ENCODE measurements around the gene GRIA3. TPM values are rescaled to one million over a fixed set of nuclear protein-coding genes. Genes with fewer than 3 reads are reported as not detected.

GRIA3 gene
- total RNA-seq, 2 donors from 2014 or later = 0.17 to 0.85 TPM

DNA sequence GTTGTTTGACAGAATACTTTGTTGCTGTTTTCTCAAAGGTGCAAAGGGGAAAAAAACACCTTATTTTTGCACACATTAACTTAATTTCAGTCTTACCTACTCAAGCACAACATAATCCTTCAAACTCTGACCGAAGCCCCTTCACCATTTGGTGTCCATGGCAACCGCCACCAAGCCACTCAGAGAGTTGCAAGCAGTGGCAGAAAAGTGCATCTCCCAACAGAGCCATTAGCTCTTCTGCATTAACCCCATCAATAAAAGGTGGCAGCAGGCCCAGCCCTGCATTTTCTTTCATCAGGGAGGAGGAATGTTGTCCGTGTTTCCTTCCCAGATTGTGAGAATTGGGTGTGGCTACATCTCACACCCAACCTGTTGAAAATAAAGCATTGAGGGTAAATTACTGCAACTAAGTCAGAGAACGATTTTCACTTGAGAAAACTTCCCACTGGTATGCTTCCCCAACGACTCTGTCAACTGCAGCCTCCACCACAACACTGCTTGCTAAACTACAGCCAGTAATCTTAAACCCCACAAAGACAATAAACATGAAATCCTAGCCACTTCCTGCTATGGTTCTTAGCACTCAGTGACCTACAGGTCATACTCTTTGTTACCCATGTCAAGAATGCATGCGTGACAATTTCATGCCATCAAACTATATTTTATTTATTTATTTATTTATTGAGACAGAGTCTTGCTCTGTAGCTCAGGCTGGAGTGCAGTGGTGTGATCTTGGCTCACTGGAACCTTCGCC, 154.0 kb downstream of the GRIA3 start:
- H3K4me1 ChIP-seq = no peaks in the 10 kb centered on the region
- no peaks in the 10 kb centered on the region for H3K9me3 ChIP-seq
- DNase-seq = no peak
- H3K4me3 ChIP-seq = no peak overlapping the region
- TF ChIP-seq, protein P1, sequence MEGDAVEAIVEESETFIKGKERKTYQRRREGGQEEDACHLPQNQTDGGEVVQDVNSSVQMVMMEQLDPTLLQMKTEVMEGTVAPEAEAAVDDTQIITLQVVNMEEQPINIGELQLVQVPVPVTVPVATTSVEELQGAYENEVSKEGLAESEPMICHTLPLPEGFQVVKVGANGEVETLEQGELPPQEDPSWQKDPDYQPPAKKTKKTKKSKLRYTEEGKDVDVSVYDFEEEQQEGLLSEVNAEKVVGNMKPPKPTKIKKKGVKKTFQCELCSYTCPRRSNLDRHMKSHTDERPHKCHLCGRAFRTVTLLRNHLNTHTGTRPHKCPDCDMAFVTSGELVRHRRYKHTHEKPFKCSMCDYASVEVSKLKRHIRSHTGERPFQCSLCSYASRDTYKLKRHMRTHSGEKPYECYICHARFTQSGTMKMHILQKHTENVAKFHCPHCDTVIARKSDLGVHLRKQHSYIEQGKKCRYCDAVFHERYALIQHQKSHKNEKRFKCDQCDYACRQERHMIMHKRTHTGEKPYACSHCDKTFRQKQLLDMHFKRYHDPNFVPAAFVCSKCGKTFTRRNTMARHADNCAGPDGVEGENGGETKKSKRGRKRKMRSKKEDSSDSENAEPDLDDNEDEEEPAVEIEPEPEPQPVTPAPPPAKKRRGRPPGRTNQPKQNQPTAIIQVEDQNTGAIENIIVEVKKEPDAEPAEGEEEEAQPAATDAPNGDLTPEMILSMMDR (IDR thresholded peaks at IDR 0.05) = no peak
- intact Hi-C loops (cut with DNase I) = no loop called here
- H3K9ac ChIP-seq (ENCODE audit: low read depth in 2 of 2, low read length in 2 of 2) = no peak overlapping the region
- H3K27ac ChIP-seq = no peak overlapping the region
- no peaks in the 10 kb centered on the region for H3K36me3 ChIP-seq
- no peaks in the 10 kb centered on the region for H3K27me3 ChIP-seq

DNA sequence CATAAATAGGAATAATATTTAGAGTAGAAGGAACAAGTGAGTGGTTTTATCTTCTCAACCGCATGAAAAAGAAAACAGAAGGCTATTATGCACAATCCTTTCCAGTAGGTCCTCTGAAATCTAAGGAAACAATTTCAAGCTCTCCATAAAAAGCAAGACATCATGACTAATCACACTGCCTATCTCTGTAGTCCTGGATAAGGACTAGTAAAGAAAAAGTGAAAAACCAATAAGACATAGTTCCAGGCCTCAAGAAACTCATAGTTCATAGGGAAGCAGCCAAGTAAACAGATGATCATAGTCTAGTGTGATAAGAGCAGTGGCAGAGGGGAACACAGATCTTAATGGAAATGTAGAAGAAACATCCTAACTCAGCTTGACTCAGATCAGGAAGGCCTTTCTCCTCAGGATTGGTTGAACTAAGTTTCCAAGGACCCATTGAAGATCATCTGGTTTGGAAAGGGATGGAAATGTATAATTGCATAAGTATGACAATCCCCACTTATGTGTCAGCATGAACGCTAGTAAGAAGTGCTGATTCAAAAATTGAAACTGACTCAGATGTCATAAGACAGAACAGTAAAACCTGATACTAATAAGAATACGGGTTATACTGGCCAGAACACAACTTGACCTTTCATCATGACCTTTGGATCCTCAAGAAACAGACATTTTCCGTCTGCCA, 155.3 kb downstream of the GRIA3 start:
- H3K4me3 ChIP-seq = no peak overlapping the region
- H3K4me1 ChIP-seq = no peaks in the 10 kb centered on the region
- H3K9me3 ChIP-seq = no peaks in the 10 kb centered on the region
- no peak overlapping the region for H3K27ac ChIP-seq
- intact Hi-C loops (cut with DNase I) = no loop called here
- no peaks in the 10 kb centered on the region for H3K36me3 ChIP-seq
- no peaks in the 10 kb centered on the region for H3K27me3 ChIP-seq
- DNase-seq = no peak
- TF ChIP-seq, protein P1 (IDR thresholded peaks at IDR 0.05) = no peak
- H3K9ac ChIP-seq (ENCODE audit: low read depth in 2 of 2, low read length in 2 of 2) = no peak overlapping the region

DNA sequence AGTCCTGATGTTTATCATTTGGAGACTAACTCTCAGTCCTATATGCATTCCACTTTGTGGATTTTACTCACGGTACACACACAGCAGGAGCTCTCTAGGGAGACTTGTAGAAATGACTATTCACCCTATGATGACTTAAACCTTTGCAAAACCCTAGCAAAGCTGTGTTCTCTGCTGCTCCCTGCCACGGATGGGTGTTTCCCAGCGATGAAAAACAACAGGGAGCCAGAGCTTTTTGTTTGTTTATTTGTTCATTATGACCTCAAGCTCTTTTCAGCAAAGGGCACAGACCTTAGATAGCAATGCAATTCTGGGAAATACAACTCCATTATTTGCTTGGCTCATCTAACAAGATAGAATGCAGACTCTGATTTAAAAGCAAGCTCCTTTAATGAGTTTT, 156.6 kb downstream of the GRIA3 start:
- no peak overlapping the region for H3K27ac ChIP-seq
- no peak overlapping the region for H3K9ac ChIP-seq (ENCODE audit: low read depth in 2 of 2, low read length in 2 of 2)
- DNase-seq = no peak
- H3K36me3 ChIP-seq = no peaks in the 10 kb centered on the region
- TF ChIP-seq, protein P1 (IDR thresholded peaks at IDR 0.05) = no peak
- intact Hi-C loops (cut with DNase I) = no loop called here
- H3K9me3 ChIP-seq = no peaks in the 10 kb centered on the region
- H3K4me3 ChIP-seq = no peak overlapping the region
- no peaks in the 10 kb centered on the region for H3K4me1 ChIP-seq
- no peaks in the 10 kb centered on the region for H3K27me3 ChIP-seq

DNA sequence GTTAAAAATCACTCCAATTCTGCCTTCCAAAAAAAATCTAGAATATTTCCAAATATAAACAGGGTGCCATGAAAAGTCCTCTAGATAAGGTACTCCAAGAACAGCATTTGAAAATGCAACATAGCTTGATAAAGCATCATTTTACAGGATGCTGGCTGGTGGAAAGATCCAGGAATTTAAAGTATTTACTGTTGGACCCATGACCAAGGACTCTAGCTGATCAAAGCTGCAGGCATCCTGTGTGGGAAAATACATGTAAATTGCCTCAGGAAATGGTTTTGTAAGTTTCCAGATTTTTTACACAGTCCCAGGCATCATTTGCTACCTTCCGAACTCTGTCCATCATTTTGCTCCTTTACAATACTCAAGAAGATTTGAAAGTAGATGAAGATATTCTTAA, 164.4 kb downstream of the GRIA3 start:
- Histone ChIP-seq H3K4me3 (no peak overlapping the region), H3K27ac (no peak overlapping the region), H3K9me3 (no peaks in the 10 kb centered on the region), H3K27me3 (no peaks in the 10 kb centered on the region), H3K9ac (ENCODE audit: low read depth in 2 of 2, low read length in 2 of 2) (no peak overlapping the region), H3K36me3 (no peaks in the 10 kb centered on the region), H3K4me1 (no peaks in the 10 kb centered on the region)
- no peak for DNase-seq
- TF ChIP-seq, protein P1 (IDR thresholded peaks at IDR 0.05) = no peak
- intact Hi-C loops (cut with DNase I) = no loop called here

DNA sequence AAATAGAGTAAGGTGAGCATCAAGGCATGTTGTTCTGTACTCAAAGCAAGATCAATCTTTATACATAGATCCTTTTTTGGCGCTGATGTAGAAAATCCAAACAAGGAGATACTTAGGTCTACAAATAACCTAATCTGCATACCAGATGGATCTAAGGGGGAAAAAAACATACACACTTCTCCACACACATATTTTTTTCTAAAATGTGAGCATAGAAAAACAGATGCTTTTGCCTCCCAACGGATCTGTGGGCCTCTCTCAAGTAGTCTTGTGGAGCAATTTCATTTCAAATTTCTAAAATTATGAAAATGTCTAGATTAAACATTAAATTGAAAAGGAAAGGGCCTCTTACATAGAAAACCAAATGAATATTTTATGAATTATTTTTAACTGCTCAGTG, 166.1 kb downstream of the GRIA3 start:
- no peaks in the 10 kb centered on the region for H3K36me3 ChIP-seq
- no peaks in the 10 kb centered on the region for H3K9me3 ChIP-seq
- no peak overlapping the region for H3K4me3 ChIP-seq
- no peak overlapping the region for H3K9ac ChIP-seq (ENCODE audit: low read depth in 2 of 2, low read length in 2 of 2)
- TF ChIP-seq, protein P1 (IDR thresholded peaks at IDR 0.05) = no peak
- no peak for DNase-seq
- H3K27me3 ChIP-seq = no peaks in the 10 kb centered on the region
- H3K4me1 ChIP-seq = no peaks in the 10 kb centered on the region
- no peak overlapping the region for H3K27ac ChIP-seq
- intact Hi-C loops (cut with DNase I) = no loop called here
